B cell (primary cell): ENCODE data around the gene CR1L. TPM values are rescaled to one million over a fixed set of nuclear protein-coding genes. Genes with fewer than 3 reads are reported as not detected.

ENCODE experiments used
- ATAC-seq: fragments of 200-7000 bp; cut with Tn5 transposase; one replicate; pipeline ENCODE4 v1.10.0; 2021; ENCODE audit warnings: low read depth, mild to moderate bottlenecking, moderate number of reproducible peaks, moderate library complexity
- CTCF ChIA-PET: fragments of 350-600 bp; sonication (Branson Sonifier 250); formaldehyde crosslinking; loops from one replicate; lab custom pipeline; 2021; ENCODE audit warnings: antibody characterized with exemption, inconsistent platforms; lab: Charles Lee
- POLR2A ChIA-PET: fragments of 350-600 bp; sonication (Branson Sonifier 250); formaldehyde crosslinking; loops from one replicate; lab custom pipeline; 2021; ENCODE audit warnings: antibody characterized with exemption; lab: Charles Lee
- DNase-seq: peaks from one replicate; pipeline ENCODE4 v3.0.0; 2013
- H2AFZ ChIP-seq: 2 replicates; pipeline ENCODE4 v1.6.1; 2012; ENCODE audit warnings: mild to moderate bottlenecking, low read depth, low read length; ENCODE audit not compliant: insufficient read depth, poor library complexity, severe bottlenecking
- H3K27ac ChIP-seq, 2 donors: 1 replicate in 1 of 2; 2 replicates in 1 of 2; pipeline ENCODE4 v1.5.1; 2012 to 2013; ENCODE audit warnings: low read length in 2 of 2, mild to moderate bottlenecking in 2 of 2, moderate library complexity in 1 of 2
- H3K27me3 ChIP-seq, 4 experiments: fragments of 200-600 bp in 1 of 4; sonication (generic) in 1 of 4; replicated peaks in 1 of 4; 1 replicate in 2 of 4; 2 replicates in 2 of 4; pipeline versions ENCODE4 v1.6.1 to v1.7.0; 2013 to 2016; ENCODE audit warnings: low read length in 3 of 4, mild to moderate bottlenecking in 2 of 4, mixed read lengths in 1 of 4, moderate library complexity in 1 of 4; ENCODE audit not compliant: insufficient read depth in 4 of 4, control insufficient read depth in 3 of 4; ENCODE audit errors: control extremely low read depth in 1 of 4
- H3K36me3 ChIP-seq, 2 experiments: replicated peaks in 1 of 2; 1 replicate in 1 of 2; 2 replicates in 1 of 2; pipeline versions ENCODE4 v1.6.1 to v1.7.1; 2013; ENCODE audit warnings: low read length in 1 of 2; ENCODE audit not compliant: insufficient read depth in 2 of 2, control insufficient read depth in 1 of 2; ENCODE audit errors: control extremely low read depth in 1 of 2, extremely low read depth in 1 of 2
- H3K4me1 ChIP-seq, 2 donors: fragments of 200-600 bp in 1 of 2; sonication (generic) in 1 of 2; 1 replicate in 1 of 2; 2 replicates in 1 of 2; pipeline versions ENCODE4 v1.5.1 to v1.6.1; 2013 to 2017; ENCODE audit warnings: low read length in 2 of 2; ENCODE audit not compliant: control insufficient read depth in 2 of 2, insufficient read depth in 2 of 2
- H3K4me2 ChIP-seq: replicated peaks from 2 replicates; pipeline ENCODE3; 2012; ENCODE audit warnings: mild to moderate bottlenecking, low read depth, low read length; ENCODE audit not compliant: poor library complexity, severe bottlenecking
- H3K4me3 ChIP-seq, 5 experiments: fragments of 200-600 bp in 1 of 5; sonication (generic) in 1 of 5; 1 replicate in 3 of 5; 2 replicates in 2 of 5; pipeline versions ENCODE4 v1.5.1 to v1.7.0; 2011 to 2016; ENCODE audit warnings: low read length in 4 of 5, mild to moderate bottlenecking in 4 of 5, low read depth in 2 of 5, control low read depth in 1 of 5, moderate library complexity in 1 of 5; ENCODE audit not compliant: insufficient read depth in 1 of 5; ENCODE audit errors: control extremely low read depth in 1 of 5, extremely low read depth in 1 of 5
- H3K79me2 ChIP-seq: fragments of 200-600 bp; sonication (generic); one replicate; pipeline ENCODE4 v1.6.0; 2016; ENCODE audit warnings: low read length; ENCODE audit not compliant: control insufficient read depth, insufficient read depth
- H3K9ac ChIP-seq: fragments of 200-600 bp; sonication (generic); 2 replicates; pipeline ENCODE4 v1.6.1; 2017; ENCODE audit warnings: mild to moderate bottlenecking, low read length, moderate library complexity
- H3K9me3 ChIP-seq, 3 donors: one replicate each; pipeline versions ENCODE4 v1.6.1 to v1.7.1; 2013; ENCODE audit warnings: low read length in 2 of 3; ENCODE audit not compliant: control insufficient read depth in 2 of 3, insufficient read depth in 1 of 3; ENCODE audit errors: control extremely low read depth in 1 of 3
- H4K20me1 ChIP-seq: 2 replicates; pipeline ENCODE4 v1.6.0; 2012; ENCODE audit warnings: mild to moderate bottlenecking, low read length; ENCODE audit not compliant: insufficient read depth, control insufficient read depth, poor library complexity, severe bottlenecking
- H3K27ac Mint-ChIP-seq: one replicate; pipeline ENCODE4 v1.8.0; 2021; ENCODE audit warnings: mixed read lengths
- H3K27me3 Mint-ChIP-seq: one replicate; pipeline ENCODE4 v1.8.0; 2021; ENCODE audit warnings: mixed read lengths
- H3K4me1 Mint-ChIP-seq: one replicate; pipeline ENCODE4 v1.8.0; 2021; ENCODE audit warnings: mixed read lengths
- H3K4me3 Mint-ChIP-seq: one replicate; pipeline ENCODE4 v1.8.0; 2021; ENCODE audit warnings: mixed read lengths
- H3K9me3 Mint-ChIP-seq: one replicate; pipeline ENCODE4 v1.8.0; 2022; ENCODE audit warnings: mixed read lengths; ENCODE audit not compliant: insufficient read depth
- CTCF ChIP-seq: fragments of 200-600 bp; IDR thresholded peaks from one replicate; pipeline ENCODE4 v1.8.0; 2022; ENCODE audit warnings: antibody characterized with exemption, mild to moderate bottlenecking
- EZH2 ChIP-seq: IDR thresholded peaks from 2 replicates; pipeline ENCODE4 v1.6.1; 2012; ENCODE audit warnings: borderline replicate concordance, low read depth, mild to moderate bottlenecking, moderate library complexity, low read length; ENCODE audit not compliant: insufficient read depth, poor library complexity, severe bottlenecking
- WGBS: methylation state at CpG from one replicate; pipeline ENCODE4 v1.1.5; 2013; ENCODE audit warnings: missing lambda C conversion rate; ENCODE audit not compliant: insufficient coverage; 5-methylcytosine and 5-hydroxymethylcytosine counted together
- intact Hi-C: fragments of 100-400 bp; cut with micrococcal nuclease; formaldehyde crosslinking; loops from one replicate; pipeline ENCODE4 v1.10.0; 2022
- polyA plus RNA-seq: library from polyadenylated mRNA; depleted of rRNA; stranded (reverse); fragments of >200 nt; gene quantifications from 2 replicates; pipeline ENCODE4 v1.2.3, GENCODE V29; 2012
- total RNA-seq, 2 donors: library from RNA; stranded (reverse); fragments of 120-200 nt in 1 of 2; gene quantifications; 1 replicate in 1 of 2; 2 replicates in 1 of 2; pipeline versions ENCODE4 v1.2.3 to v1.2.4, GENCODE V29; 2013 to 2022

Gene CR1L
- total and polyA plus RNA-seq, 2 donors (not counting 1 experiment from before 2014, with no cell fraction given) = 0.07 to 0.59 TPM

- no peak overlapping the region for H3K27ac ChIP-seq
- intact Hi-C loops = loop anchor here (10.0 kb wide), 1 partner anchor 313 kb away; no protein-coding TSS in a partner anchor
- no peaks in the 10 kb centered on the region for H4K20me1 ChIP-seq
- no peaks in the 10 kb centered on the region for H3K27me3 ChIP-seq
- no peak overlapping the region for H3K4me3 Mint-ChIP-seq
- WGBS = no CpG with 5 or more reads among the region's 1 CpG
- DNase-seq (no peak), ATAC-seq (no peak)
- POLR2A ChIA-PET = no interaction called here
- H3K4me1 Mint-ChIP-seq = peaks cover 2% of the 10 kb centered on the region
- no peaks in the 10 kb centered on the region for H3K4me1 ChIP-seq
- no peak overlapping the region for H2AFZ ChIP-seq
- no peaks in the 10 kb centered on the region for H3K79me2 ChIP-seq
- H3K36me3 ChIP-seq = no peaks in the 10 kb centered on the region
- H3K4me3 ChIP-seq = no peak overlapping the region
- H3K27ac Mint-ChIP-seq = no peak overlapping the region
- H3K9me3 ChIP-seq = no peaks in the 10 kb centered on the region
- no peak overlapping the region for H3K4me2 ChIP-seq
- H3K9ac ChIP-seq = no peak overlapping the region
- TF ChIP-seq CTCF (no peak), EZH2 (no peak)
- H3K9me3 Mint-ChIP-seq = no peaks in the 10 kb centered on the region
- no peaks in the 10 kb centered on the region for H3K27me3 Mint-ChIP-seq
- CTCF ChIA-PET = no interaction called here
These were observed 6.7 kb downstream of the CR1L start for GRCh38 chr1:207651583-207651982.

GRCh38 chr1:207654320-207654719 lies 9.4 kb downstream of the CR1L start:
- no peak overlapping the region for H3K4me3 Mint-ChIP-seq
- ATAC-seq (no peak), DNase-seq (no peak)
- Histone ChIP-seq H3K9ac (no peak overlapping the region), H3K79me2 (no peaks in the 10 kb centered on the region), H2AFZ (no peak overlapping the region), H3K27ac (no peak overlapping the region), H3K9me3 (no peaks in the 10 kb centered on the region), H4K20me1 (no peaks in the 10 kb centered on the region), H3K4me3 (no peak overlapping the region), H3K4me2 (no peak overlapping the region), H3K27me3 (no peaks in the 10 kb centered on the region), H3K36me3 (no peaks in the 10 kb centered on the region), H3K4me1 (no peaks in the 10 kb centered on the region)
- no peak for TF ChIP-seq EZH2
- TF ChIP-seq CTCF = no peak
- WGBS = no CpG with 5 or more reads among the region's 2 CpGs
- ChIA-PET CTCF (interaction anchor here (0.7 to 1.8 kb wide), 3 partner anchors 13 to 143 kb away, joined by 3 to 6 read pairs (median 5); no protein-coding TSS in a partner anchor), POLR2A (no interaction called here)
- no peaks in the 10 kb centered on the region for H3K27me3 Mint-ChIP-seq
- intact Hi-C loops = loop anchor here (10.0 kb wide), 1 partner anchor 310 kb away; no protein-coding TSS in a partner anchor
- H3K4me1 Mint-ChIP-seq = no peaks in the 10 kb centered on the region
- H3K27ac Mint-ChIP-seq = no peak overlapping the region
- H3K9me3 Mint-ChIP-seq = no peaks in the 10 kb centered on the region
